Immature natural killer cell (primary cell): ENCODE measurements around the gene MXRA5. TPM values are rescaled to one million over a fixed set of nuclear protein-coding genes. Genes with fewer than 3 reads are reported as not detected.
"Not testable (repeated sequence)": the region's sequence is repeated elsewhere in the genome, so short reads cannot be mapped to it uniquely, and the experiment has no call there.

Experiments
- DNase-seq, 3 donors: peaks; one replicate each; pipeline ENCODE4 v3.0.0; 2022; ENCODE audit warnings: mixed read lengths in 1 of 3
- H3K27ac Mint-ChIP-seq, 6 donors: one replicate each; pipeline ENCODE4 v1.8.0; 2020; ENCODE audit warnings: mixed read lengths in 6 of 6, mild to moderate bottlenecking in 5 of 6, inconsistent platforms in 4 of 6, moderate library complexity in 3 of 6
- H3K27me3 Mint-ChIP-seq, 3 donors: one replicate each; pipeline ENCODE4 v1.8.0; 2020 to 2021; ENCODE audit warnings: low read depth in 3 of 3, mild to moderate bottlenecking in 3 of 3, mixed read lengths in 3 of 3, moderate library complexity in 3 of 3, inconsistent platforms in 1 of 3
- H3K36me3 Mint-ChIP-seq, 3 donors: one replicate each; pipeline ENCODE4 v1.8.0; 2020; ENCODE audit warnings: mixed read lengths in 3 of 3, inconsistent platforms in 2 of 3, mild to moderate bottlenecking in 2 of 3
- H3K4me1 Mint-ChIP-seq, 2 donors: one replicate each; pipeline ENCODE4 v1.8.0; 2020; ENCODE audit warnings: inconsistent platforms in 2 of 2, mild to moderate bottlenecking in 2 of 2, mixed read lengths in 2 of 2, moderate library complexity in 1 of 2
- H3K4me3 Mint-ChIP-seq, 5 donors: one replicate each; pipeline ENCODE4 v1.8.0; 2020; ENCODE audit warnings: mild to moderate bottlenecking in 5 of 5, mixed read lengths in 5 of 5, inconsistent platforms in 3 of 5, moderate library complexity in 3 of 5
- H3K9me3 Mint-ChIP-seq, 6 donors: one replicate each; pipeline ENCODE4 v1.8.0; 2020; ENCODE audit warnings: mild to moderate bottlenecking in 6 of 6, mixed read lengths in 6 of 6, inconsistent platforms in 4 of 6, moderate library complexity in 3 of 6
- polyA plus RNA-seq, 3 donors: library from polyadenylated mRNA; unstranded; fragments of 300-500 nt; fragmentation: Illumina TruSeq; gene quantifications; one replicate each; pipeline ENCODE4 v1.2.3, GENCODE V29; 2021

Gene MXRA5, protein sequence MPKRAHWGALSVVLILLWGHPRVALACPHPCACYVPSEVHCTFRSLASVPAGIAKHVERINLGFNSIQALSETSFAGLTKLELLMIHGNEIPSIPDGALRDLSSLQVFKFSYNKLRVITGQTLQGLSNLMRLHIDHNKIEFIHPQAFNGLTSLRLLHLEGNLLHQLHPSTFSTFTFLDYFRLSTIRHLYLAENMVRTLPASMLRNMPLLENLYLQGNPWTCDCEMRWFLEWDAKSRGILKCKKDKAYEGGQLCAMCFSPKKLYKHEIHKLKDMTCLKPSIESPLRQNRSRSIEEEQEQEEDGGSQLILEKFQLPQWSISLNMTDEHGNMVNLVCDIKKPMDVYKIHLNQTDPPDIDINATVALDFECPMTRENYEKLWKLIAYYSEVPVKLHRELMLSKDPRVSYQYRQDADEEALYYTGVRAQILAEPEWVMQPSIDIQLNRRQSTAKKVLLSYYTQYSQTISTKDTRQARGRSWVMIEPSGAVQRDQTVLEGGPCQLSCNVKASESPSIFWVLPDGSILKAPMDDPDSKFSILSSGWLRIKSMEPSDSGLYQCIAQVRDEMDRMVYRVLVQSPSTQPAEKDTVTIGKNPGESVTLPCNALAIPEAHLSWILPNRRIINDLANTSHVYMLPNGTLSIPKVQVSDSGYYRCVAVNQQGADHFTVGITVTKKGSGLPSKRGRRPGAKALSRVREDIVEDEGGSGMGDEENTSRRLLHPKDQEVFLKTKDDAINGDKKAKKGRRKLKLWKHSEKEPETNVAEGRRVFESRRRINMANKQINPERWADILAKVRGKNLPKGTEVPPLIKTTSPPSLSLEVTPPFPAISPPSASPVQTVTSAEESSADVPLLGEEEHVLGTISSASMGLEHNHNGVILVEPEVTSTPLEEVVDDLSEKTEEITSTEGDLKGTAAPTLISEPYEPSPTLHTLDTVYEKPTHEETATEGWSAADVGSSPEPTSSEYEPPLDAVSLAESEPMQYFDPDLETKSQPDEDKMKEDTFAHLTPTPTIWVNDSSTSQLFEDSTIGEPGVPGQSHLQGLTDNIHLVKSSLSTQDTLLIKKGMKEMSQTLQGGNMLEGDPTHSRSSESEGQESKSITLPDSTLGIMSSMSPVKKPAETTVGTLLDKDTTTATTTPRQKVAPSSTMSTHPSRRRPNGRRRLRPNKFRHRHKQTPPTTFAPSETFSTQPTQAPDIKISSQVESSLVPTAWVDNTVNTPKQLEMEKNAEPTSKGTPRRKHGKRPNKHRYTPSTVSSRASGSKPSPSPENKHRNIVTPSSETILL (N-terminal part only)
- polyA plus RNA-seq, result not detected

DNA sequence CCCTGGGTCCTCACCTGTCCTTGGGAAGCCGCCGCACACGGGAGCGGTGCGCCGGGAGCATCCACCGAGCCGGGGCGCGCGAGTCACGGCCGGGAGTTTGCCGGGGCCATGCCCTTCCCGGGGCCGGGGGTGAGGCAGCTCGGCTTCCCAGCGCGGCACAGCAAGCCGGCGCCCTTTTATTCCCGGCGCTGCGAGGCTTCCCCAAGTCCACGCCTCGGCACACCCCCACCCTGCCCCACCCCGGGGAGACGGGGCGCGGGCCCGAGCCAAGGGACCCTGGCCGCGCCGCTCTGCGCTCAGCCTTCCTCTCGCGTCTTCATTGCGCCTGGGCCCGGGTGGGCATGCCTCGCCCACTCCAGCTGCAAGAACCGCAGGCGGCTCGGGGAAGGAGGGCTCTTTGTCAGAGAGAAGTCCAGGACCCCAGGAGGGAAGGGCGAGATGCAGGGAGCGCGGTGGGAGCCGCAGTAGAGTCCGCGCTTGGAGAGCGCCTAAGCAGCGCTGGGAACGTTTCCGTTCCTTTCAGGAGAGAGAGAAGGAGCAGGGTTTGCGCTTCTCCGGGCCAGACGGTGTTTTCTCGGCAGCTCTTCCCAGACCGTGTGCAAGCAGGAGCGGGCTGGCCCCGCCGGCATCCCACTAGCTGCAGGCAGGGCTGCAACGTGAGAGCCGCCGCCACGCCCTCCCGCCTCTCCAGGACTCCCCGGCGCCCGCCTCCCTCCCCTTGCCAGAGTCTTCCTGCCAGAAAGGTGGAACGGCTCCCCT lies at the start of gene MXRA5:
TSS of gene MXRA5 (minus strand) at position 152 of the 759 bp plus-strand sequence. CDS start 2,819 bp downstream, outside the sequence.
- H3K27me3 Mint-ChIP-seq, result peaks cover 7 to 15% (median 12%) of the 10 kb centered on the region in 3 donors
- H3K4me3 Mint-ChIP-seq, result no peak within 1 kb of the TSS
- H3K36me3 Mint-ChIP-seq, result peaks cover 0 to 10% (median 4%) of the 10 kb centered on the region in 3 donors
- no peaks in the 10 kb centered on the region for H3K4me1 Mint-ChIP-seq
- peaks cover 0 to 8% (median 5%) of the 10 kb centered on the region in 6 donors for H3K9me3 Mint-ChIP-seq
- DNase-seq, result no peak
- no peak within 1 kb of the TSS for H3K27ac Mint-ChIP-seq

DNA sequence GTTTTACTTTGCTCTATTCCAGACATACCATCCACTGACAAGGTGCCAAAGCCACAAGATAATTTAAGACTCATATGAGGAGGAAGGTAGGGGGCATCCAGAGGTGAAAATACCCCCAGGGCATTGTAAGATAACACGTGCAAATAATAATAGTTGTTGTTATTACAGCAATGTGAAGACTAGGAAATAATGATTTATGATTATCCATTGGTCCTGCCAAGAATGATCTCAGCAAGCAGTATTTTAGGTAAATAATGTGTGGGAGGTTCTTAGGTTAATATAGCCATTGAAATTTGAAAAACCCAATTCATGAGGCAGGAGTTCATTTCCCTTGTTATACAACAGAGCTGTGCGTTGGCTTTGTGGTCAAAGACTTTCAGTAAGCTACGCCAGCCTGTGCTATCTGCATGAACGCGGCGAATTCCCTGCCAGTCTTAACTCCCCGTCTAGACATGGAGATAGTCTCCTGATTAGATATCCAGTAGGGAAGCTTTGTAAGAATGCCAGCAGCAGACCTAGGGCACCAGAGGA lies 47.2 kb upstream of the MXRA5 start:
- H3K9me3 Mint-ChIP-seq, result peaks cover 0 to 4% (median 0%) of the 10 kb centered on the region in 6 donors
- H3K27me3 Mint-ChIP-seq, result peaks cover 0 to 11% (median 2%) of the 10 kb centered on the region in 3 donors
- H3K4me3 Mint-ChIP-seq, result no peak overlapping the region

DNA sequence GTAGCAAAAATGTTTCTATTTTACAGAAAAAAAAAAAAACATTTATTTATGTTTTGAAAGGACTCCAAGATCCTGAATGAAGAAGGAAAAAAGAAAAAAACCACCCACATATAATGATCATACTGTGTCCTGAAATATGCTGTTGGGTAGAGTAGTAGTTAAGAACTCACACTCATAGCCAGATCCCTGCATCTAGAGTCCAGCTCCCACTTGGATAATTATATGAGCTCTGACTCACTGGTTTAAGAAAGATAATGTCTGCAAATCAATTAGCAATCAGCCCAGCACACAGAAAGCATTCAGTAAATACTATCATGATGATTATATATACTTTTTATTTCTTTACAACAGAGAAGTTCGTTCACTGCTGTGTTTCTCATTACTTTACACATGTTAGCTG lies 46.7 kb upstream of the MXRA5 start:
- Mint-ChIP-seq H3K27me3 (peaks cover 0 to 11% (median 2%) of the 10 kb centered on the region in 3 donors), H3K4me1 (no peaks in the 10 kb centered on the region)

More for the DNA sequence above, 47.2 kb upstream of the MXRA5 start:
- H3K36me3 Mint-ChIP-seq, result no peaks in the 10 kb centered on the region
- no peak for DNase-seq
- no peaks in the 10 kb centered on the region for H3K4me1 Mint-ChIP-seq
- no peak overlapping the region for H3K27ac Mint-ChIP-seq

DNA sequence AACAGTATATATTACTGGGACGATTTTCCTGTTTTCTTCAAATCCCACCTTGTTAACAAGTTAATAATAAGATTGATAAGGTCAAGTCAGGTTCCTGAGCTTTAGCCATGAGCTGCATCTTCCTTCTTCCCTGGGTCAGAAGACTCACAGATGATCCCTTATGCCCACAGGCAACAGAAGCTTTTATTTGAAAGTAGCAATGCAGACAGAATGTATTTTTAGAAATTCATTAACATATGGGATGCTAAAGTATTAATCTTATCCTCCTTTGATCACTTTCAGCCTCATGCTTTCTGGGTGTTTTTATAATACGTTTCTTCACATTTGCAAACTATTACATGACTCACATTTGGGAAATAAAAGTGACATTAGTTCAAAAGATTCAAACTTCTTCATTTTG lies 42.0 kb upstream of the MXRA5 start:
- no peak for DNase-seq
- H3K4me3 Mint-ChIP-seq, result no peak overlapping the region
- H3K36me3 Mint-ChIP-seq, result no peaks in the 10 kb centered on the region
- no peaks in the 10 kb centered on the region for H3K4me1 Mint-ChIP-seq
- no peak overlapping the region for H3K27ac Mint-ChIP-seq
- H3K9me3 Mint-ChIP-seq, result peaks cover 0 to 2% (median 0%) of the 10 kb centered on the region in 6 donors
- H3K27me3 Mint-ChIP-seq, result peaks cover 2 to 8% (median 2%) of the 10 kb centered on the region in 3 donors

More for the DNA sequence above, 46.7 kb upstream of the MXRA5 start:
- no peak overlapping the region for H3K4me3 Mint-ChIP-seq
- DNase-seq, result no peak
- no peaks in the 10 kb centered on the region for H3K36me3 Mint-ChIP-seq
- H3K9me3 Mint-ChIP-seq, result peaks cover 0 to 4% (median 0%) of the 10 kb centered on the region in 6 donors
- H3K27ac Mint-ChIP-seq, result no peak overlapping the region

DNA sequence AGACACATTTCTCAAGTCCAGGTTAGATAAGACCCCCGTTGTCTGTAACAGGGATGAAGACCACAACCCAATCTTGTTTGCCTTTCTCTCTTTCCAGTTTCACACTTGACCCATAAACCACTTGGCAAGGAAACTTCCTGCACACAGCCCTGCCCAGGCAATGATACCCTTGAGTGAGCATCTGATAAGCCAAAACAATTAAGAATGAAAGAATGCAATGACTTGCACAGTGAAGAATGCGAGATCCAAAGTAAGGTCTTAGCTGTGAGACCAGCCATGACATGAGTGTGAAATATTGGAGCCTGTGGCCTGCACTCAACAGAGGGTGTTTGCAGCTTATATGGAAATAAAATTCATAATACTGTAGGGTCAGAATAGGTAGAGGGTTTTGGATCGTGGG lies 37.9 kb upstream of the MXRA5 start:
- no peak overlapping the region for H3K4me3 Mint-ChIP-seq
- DNase-seq, result no peak
- H3K9me3 Mint-ChIP-seq, result peaks cover 0 to 2% (median 0%) of the 10 kb centered on the region in 6 donors
- no peaks in the 10 kb centered on the region for H3K36me3 Mint-ChIP-seq
- no peaks in the 10 kb centered on the region for H3K4me1 Mint-ChIP-seq
- peaks cover 0 to 5% (median 3%) of the 10 kb centered on the region in 3 donors for H3K27me3 Mint-ChIP-seq
- H3K27ac Mint-ChIP-seq, result no peak overlapping the region

DNA sequence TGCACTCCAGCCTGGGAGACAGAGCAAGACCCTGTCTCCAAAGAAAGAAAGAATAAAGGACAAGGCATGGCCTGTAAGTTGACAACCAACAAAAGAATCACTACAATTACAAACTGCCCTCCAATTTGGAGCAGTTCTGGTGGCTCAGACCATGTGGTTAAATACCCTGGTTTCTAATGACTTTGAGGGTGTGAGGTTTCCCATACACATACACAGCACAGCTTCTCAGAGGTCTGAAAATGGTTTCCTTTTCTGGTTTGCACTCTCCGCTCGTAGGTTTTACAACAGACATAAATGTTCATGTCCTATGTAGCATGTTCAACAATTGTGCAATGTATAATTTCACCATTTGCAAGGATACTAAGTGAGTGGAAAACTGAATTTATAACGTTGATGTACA lies 34.2 kb upstream of the MXRA5 start:
- Mint-ChIP-seq H3K4me3 (peak overlapping the region in 2 of 5 donors; percentile 54 to 59), H3K4me1 (no peaks in the 10 kb centered on the region), H3K27ac (peak overlapping the region in 2 of 6 donors; percentile 36 to 74), H3K27me3 (peaks cover 0 to 4% (median 1%) of the 10 kb centered on the region in 3 donors), H3K36me3 (no peaks in the 10 kb centered on the region), H3K9me3 (peaks cover 0 to 3% (median 0%) of the 10 kb centered on the region in 6 donors)
- peak in 1 of 3 donors; percentile 37 for DNase-seq

DNA sequence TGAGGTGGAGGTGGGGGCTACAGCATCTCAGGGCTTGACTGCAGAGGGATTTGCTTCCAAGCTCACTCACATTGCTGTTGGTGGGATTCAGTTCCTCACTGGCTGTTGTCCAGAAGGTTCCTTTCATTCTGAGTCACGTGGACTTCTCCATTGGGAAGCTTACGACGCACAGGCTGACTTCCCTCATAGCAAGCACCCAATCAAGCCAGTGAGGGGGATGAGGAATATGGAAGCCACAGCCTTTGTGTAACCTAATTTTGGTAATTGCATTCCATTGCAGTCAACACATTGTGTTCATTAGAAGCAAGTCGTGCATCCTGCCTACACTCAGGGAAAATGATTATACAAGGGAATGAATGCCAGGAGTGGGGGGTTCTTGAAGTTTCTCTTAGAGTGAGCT lies 32.7 kb upstream of the MXRA5 start:
- Mint-ChIP-seq H3K4me3 (no peak overlapping the region), H3K36me3 (no peaks in the 10 kb centered on the region), H3K4me1 (no peaks in the 10 kb centered on the region), H3K27me3 (peaks cover 0 to 4% (median 1%) of the 10 kb centered on the region in 3 donors), H3K9me3 (peaks cover 0 to 3% (median 0%) of the 10 kb centered on the region in 6 donors), H3K27ac (no peak overlapping the region)
- no peak for DNase-seq

DNA sequence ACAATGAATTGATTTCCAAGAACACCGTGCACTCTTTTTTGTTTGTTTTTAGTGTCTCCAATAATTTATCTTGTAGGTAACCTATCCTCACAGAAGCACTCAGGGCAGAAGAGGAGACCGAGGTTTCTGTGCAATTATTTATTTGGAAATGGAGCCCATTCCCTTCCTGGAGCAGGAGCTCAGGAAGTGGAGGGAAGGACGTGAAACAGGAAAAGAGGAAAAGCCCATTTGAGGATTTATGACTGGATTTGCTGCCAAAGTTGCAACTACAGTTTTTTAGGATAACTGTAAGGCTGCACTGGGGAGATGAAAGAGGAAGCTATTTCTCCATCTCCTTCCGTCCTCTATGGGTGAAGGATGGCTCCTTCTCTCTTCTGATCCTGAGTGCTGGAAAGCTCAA lies 31.7 kb upstream of the MXRA5 start:
- no peaks in the 10 kb centered on the region for H3K36me3 Mint-ChIP-seq
- no peaks in the 10 kb centered on the region for H3K4me1 Mint-ChIP-seq
- H3K9me3 Mint-ChIP-seq, result peaks cover 0 to 3% (median 0%) of the 10 kb centered on the region in 6 donors
- H3K4me3 Mint-ChIP-seq, result no peak overlapping the region
- DNase-seq, result no peak
- peaks cover 0 to 4% (median 3%) of the 10 kb centered on the region in 3 donors for H3K27me3 Mint-ChIP-seq
- H3K27ac Mint-ChIP-seq, result no peak overlapping the region

DNA sequence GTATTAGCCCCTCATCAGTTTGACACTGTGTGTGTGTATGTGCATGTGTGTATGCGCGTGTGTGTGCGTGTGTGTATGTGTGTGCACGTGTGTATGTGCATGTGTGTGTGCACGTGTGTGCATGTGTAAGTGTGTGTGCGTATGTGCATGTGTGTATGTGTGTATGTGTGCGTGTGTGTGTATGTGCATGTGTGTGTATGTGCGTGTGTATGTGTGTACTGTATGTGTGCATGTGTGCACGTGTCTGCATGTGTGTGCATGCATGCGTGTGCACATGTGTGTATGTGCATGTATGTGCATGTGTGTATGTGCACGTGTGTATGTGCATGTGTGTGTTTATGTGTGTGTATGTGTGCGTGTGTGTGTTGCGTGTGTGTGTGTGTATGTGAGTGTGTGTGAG lies 31.1 kb upstream of the MXRA5 start:
- Mint-ChIP-seq H3K27me3 (peaks cover 1 to 5% (median 4%) of the 10 kb centered on the region in 3 donors), H3K4me1 (no peaks in the 10 kb centered on the region), H3K36me3 (no peaks in the 10 kb centered on the region), H3K9me3 (peaks cover 0 to 3% (median 0%) of the 10 kb centered on the region in 6 donors), H3K27ac (no peak overlapping the region), H3K4me3 (no peak overlapping the region)
- DNase-seq, result no peak

DNA sequence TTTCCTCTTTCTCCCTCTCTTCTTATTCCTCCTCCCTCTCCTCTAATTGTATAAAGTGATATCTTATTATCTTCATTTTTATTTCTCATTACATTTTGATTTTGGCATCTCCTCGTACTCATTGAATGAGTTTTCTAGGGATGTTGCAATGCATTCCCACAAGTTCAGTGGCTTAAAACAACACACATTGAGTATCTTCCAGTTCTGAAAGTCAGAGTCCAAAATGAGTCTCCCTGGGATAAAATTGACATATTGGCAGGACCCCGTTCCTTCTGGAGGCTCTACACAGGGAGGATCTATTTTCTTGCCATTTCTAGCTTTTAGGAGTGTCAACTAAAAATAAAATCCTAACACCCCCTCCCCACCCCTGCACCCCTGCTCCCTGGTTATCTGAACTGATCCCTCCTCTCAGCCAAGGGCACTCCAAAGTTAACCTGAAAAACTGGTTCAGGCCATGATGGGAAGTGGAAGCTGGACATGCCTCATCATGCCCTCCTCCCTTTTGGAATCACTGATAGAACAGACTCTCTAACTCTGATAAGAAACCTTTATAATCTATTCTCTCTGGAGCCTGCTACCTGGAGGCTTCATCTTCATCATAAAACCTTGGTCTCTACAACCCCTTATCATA lies 29.5 kb upstream of the MXRA5 start:
- not testable (repeated sequence) for H3K4me3 Mint-ChIP-seq, H3K4me1 Mint-ChIP-seq, H3K9me3 Mint-ChIP-seq, H3K36me3 Mint-ChIP-seq, DNase-seq, H3K27me3 Mint-ChIP-seq, H3K27ac Mint-ChIP-seq

DNA sequence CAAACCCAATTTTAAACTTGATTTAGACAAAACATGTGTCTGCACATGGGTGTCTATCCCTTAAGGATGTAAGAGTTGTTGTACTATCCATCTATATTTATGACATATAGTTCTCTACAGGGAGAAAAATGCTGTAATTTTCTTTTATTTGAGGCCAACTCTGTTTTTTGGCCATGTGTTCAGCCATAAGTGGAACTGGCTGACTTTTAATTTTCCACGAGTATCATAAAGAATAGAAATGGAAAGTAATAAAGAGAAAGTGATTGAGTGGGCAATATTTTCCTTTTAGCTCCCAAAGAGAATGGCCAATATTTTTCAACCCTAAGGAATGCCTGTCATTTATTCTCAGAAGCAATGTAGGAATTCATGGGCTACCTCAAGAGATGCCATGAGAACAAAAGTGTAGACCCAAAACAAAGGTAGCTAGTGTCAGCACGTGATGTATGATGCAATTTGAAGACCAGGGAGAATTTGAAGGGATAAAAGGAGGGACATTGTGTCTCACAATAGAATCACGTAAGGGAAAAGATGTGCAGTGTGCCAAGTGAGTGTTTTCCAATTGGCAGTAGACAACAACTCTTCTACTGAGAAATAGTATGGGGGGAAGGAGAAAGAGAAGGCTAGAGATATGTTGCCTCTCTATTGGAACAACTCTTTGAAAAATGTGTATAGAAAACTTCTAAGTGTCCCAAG lies 27.8 kb upstream of the MXRA5 start:
- Mint-ChIP-seq H3K27ac (no peak overlapping the region), H3K4me3 (no peak overlapping the region), H3K9me3 (peaks cover 0 to 3% (median 0%) of the 10 kb centered on the region in 6 donors)

DNA sequence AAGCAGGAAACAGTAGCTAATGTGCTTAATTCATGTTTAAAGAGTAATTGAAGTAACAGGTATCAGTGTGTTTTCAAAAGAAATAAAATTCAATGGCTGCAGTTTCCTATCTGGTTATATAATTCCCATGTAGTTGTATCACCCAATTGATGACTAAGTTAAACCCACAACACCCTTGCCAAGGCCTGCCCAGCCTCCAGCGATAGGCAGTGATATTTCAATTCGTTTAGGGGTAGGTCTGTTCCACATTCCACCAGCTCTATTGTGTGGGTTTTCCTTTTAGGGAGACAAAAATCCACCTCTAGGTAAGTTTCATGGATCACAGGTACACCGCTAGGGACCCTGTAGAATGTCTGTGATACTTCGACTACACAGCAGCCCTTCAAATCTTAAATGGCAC lies 24.7 kb upstream of the MXRA5 start:
- H3K9me3 Mint-ChIP-seq, result peaks cover 0 to 2% (median 0%) of the 10 kb centered on the region in 6 donors
- no peaks in the 10 kb centered on the region for H3K4me1 Mint-ChIP-seq
- no peak for DNase-seq
- no peak overlapping the region for H3K27ac Mint-ChIP-seq
- H3K36me3 Mint-ChIP-seq, result no peaks in the 10 kb centered on the region
- peaks cover 3 to 5% (median 5%) of the 10 kb centered on the region in 3 donors for H3K27me3 Mint-ChIP-seq
- no peak overlapping the region for H3K4me3 Mint-ChIP-seq

More for the DNA sequence above, 27.8 kb upstream of the MXRA5 start:
- Mint-ChIP-seq H3K4me1 (no peaks in the 10 kb centered on the region), H3K36me3 (no peaks in the 10 kb centered on the region), H3K27me3 (peaks cover 1 to 3% (median 3%) of the 10 kb centered on the region in 3 donors)
- no peak for DNase-seq
